COLO829 (cell line): Measurements from ENCODE around the gene S100A3.
A peak's percentile ranks its signal among the peaks of the same experiment; 100 is the strongest.
"Not testable (repeated sequence)": the region's sequence is repeated elsewhere in the genome, so short reads cannot be mapped to it uniquely, and the experiment has no call there.

Experiments used
- DNase-seq: peaks from one replicate; pipeline ENCODE4 v3.0.0; 2012; ENCODE audit warnings: low spot score

S100A3 gene

GRCh38 chr1:153568367-153569099, 19.5 kb upstream of the S100A3 start:
- DNase-seq: peak; percentile 93

GRCh38 chr1:153567621-153568366, 18.7 kb upstream of the S100A3 start:
- DNase-seq: peak; percentile 89

- peak; percentile 99 for DNase-seq
Measured at GRCh38 chr1:153566414-153567371, 17.6 kb upstream of the S100A3 start.

GRCh38 chr1:153565529-153566374, 16.7 kb upstream of the S100A3 start, which contains the start of gene S100A2:
Gene S100A2 (minus strand): TSS chr1:153565844. CDS start chr1:153563877, 1,967 bp downstream.
- peak; percentile 84 for DNase-seq

GRCh38 chr1:153563991-153564390, 14.9 kb upstream of the S100A3 start:
- DNase-seq: no peak

- no peak for DNase-seq
Measured at GRCh38 chr1:153563483-153563901, 14.4 kb upstream of the S100A3 start.

- not testable (repeated sequence) for DNase-seq
Measured at GRCh38 chr1:153562021-153562420, 13.0 kb upstream of the S100A3 start.

GRCh38 chr1:153561466-153561985, 12.5 kb upstream of the S100A3 start:
- no peak for DNase-seq

- DNase-seq: no peak
Measured at GRCh38 chr1:153560771-153561465, 11.9 kb upstream of the S100A3 start.

- DNase-seq: no peak
Measured at GRCh38 chr1:153560241-153560640, 11.2 kb upstream of the S100A3 start.

- DNase-seq: no peak
Measured at GRCh38 chr1:153557877-153558276, 8.8 kb upstream of the S100A3 start.

GRCh38 chr1:153556348-153556747, 7.3 kb upstream of the S100A3 start:
- DNase-seq: no peak

- DNase-seq: no peak
Measured at GRCh38 chr1:153553830-153554541, 4.9 kb upstream of the S100A3 start.

- no peak for DNase-seq
Measured at GRCh38 chr1:153553096-153553495, 4.0 kb upstream of the S100A3 start.

GRCh38 chr1:153552335-153552734, 3.3 kb upstream of the S100A3 start:
- no peak for DNase-seq

GRCh38 chr1:153550827-153551500, 1.9 kb upstream of the S100A3 start:
- no peak for DNase-seq

GRCh38 chr1:153550398-153550758, 1.3 kb upstream of the S100A3 start:
- DNase-seq: no peak

GRCh38 chr1:153549741-153550397, 811 bp upstream of the S100A3 start:
- DNase-seq: no peak
